K562 (cell line): ENCODE data around the gene C5AR2.

Experiments used
- FOXM1 ChIP-seq, 2 experiments: fragments of 450-650 bp in 1 of 2; sonication (generic) in 1 of 2; formaldehyde crosslinking in 1 of 2; IDR thresholded peaks; 2 replicates each; pipeline versions ENCODE4 v1.6.1 to v1.9.0; 2017 to 2022; ENCODE audit warnings: low read depth in 2 of 2, mild to moderate bottlenecking in 2 of 2, missing genetic modification reagents in 1 of 2, moderate library complexity in 1 of 2
- NR1H2 ChIP-seq: sonication (generic); formaldehyde crosslinking; IDR thresholded peaks from 2 replicates; pipeline ENCODE4 v1.4.0; 2020; ENCODE audit warnings: mild to moderate bottlenecking, missing genetic modification reagents

DNA sequence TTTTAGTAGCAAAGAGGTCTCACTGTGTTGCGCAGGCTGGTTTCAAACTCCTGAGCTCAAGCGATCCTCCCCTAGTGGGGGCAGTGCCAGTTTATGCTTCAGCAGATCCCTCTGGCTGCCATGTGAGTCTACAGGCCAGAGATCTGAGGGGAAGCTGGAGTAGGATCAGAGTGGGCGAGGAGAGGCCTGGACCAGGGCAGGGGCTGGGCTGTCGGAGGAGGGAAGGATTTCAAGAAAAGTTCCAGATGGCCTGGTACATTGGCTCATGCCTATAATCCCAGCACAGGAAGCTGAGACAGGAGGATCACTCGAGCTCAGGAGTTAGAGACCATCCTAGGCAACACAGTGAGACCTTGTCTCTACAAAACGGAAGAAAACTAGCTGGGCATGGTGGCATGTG lies 27.0 kb downstream of the C5AR2 start:
- TF ChIP-seq NR1H2 (CRISPR knock-in tag) (no peak), FOXM1 (IDR thresholded peaks at IDR 0.05; ENCODE audit: low read depth) (no peak), FOXM1 (CRISPR knock-in tag; IDR thresholded peaks at IDR 0.05; ENCODE audit: low read depth) (no peak)
